HCT116 (cell line): ENCODE measurements around the gene CFAP77.

Experiments
- CEBPB ChIP-seq: IDR thresholded peaks from 2 replicates; pipeline ENCODE4 v1.6.1; 2012; ENCODE audit warnings: low read depth
- EZH2 ChIP-seq: fragments of 200-600 bp; sonication (generic); IDR thresholded peaks from 2 replicates; pipeline ENCODE4 v1.6.1; 2017; ENCODE audit warnings: antibody characterized with exemption, mixed run types
- FOSL1 ChIP-seq: IDR thresholded peaks from 2 replicates; pipeline ENCODE4 v1.6.1; 2012; ENCODE audit warnings: low read depth
- POLR2A ChIP-seq: IDR thresholded peaks from 2 replicates; pipeline ENCODE4 v1.7.0; 2011; ENCODE audit warnings: borderline replicate concordance; ENCODE audit not compliant: insufficient read depth, insufficient read length; ENCODE audit errors: extremely low read depth
- POLR2AphosphoS5 ChIP-seq: IDR thresholded peaks from 2 replicates; pipeline ENCODE4 v1.6.1; 2011; ENCODE audit warnings: mild to moderate bottlenecking, low read depth, low read length, moderate library complexity
- RAD21 ChIP-seq: IDR thresholded peaks from 2 replicates; pipeline ENCODE4 v1.6.1; 2012; ENCODE audit warnings: low read depth, mild to moderate bottlenecking
- SP1 ChIP-seq: IDR thresholded peaks from 2 replicates; pipeline ENCODE4 v1.6.1; 2012; ENCODE audit warnings: low read depth
- TCF7L2 ChIP-seq: IDR thresholded peaks from 2 replicates; pipeline ENCODE4 v1.7.0; 2011; ENCODE audit warnings: borderline replicate concordance, inconsistent platforms; ENCODE audit not compliant: insufficient read depth, insufficient read length; ENCODE audit errors: extremely low read depth
- YY1 ChIP-seq: IDR thresholded peaks from 2 replicates; pipeline ENCODE4 v1.6.1; 2011; ENCODE audit warnings: low read length, low read depth, moderate library complexity, mild to moderate bottlenecking; ENCODE audit not compliant: insufficient replicate concordance; ENCODE audit errors: extremely low read depth
- TF ChIP-seq, protein P1 (sequence below), 3 experiments: fragments of 200-600 bp in 1 of 3; sonication (generic) in 1 of 3; IDR thresholded peaks in 2 of 3; conservative IDR thresholded peaks in 1 of 3; 2 replicates each; pipeline ENCODE4 v1.5.1; 2012 to 2017; ENCODE audit warnings: low read depth in 2 of 3, low read length in 2 of 3, antibody characterized with exemption in 1 of 3, borderline replicate concordance in 1 of 3, control low read depth in 1 of 3, mild to moderate bottlenecking in 1 of 3, mixed read lengths in 1 of 3, mixed run types in 1 of 3, moderate library complexity in 1 of 3; ENCODE audit not compliant: insufficient read depth in 1 of 3
- TF ChIP-seq, protein P2 (sequence below): IDR thresholded peaks from 2 replicates; pipeline ENCODE4 v1.6.1; 2012; ENCODE audit warnings: low read depth
- TF ChIP-seq, protein P3 (sequence below): IDR thresholded peaks from 2 replicates; pipeline ENCODE4 v1.6.1; 2011; ENCODE audit warnings: mild to moderate bottlenecking, low read length, moderate library complexity; ENCODE audit not compliant: insufficient replicate concordance; ENCODE audit errors: extremely low read depth

- TF ChIP-seq POLR2AphosphoS5 (no peak), CEBPB (no peak), POLR2A (no peak), SP1 (no peak), EZH2 (no peak), TCF7L2 (no peak), RAD21 (no peak), FOSL1 (no peak), YY1 (no peak)
- TF ChIP-seq, protein P1, sequence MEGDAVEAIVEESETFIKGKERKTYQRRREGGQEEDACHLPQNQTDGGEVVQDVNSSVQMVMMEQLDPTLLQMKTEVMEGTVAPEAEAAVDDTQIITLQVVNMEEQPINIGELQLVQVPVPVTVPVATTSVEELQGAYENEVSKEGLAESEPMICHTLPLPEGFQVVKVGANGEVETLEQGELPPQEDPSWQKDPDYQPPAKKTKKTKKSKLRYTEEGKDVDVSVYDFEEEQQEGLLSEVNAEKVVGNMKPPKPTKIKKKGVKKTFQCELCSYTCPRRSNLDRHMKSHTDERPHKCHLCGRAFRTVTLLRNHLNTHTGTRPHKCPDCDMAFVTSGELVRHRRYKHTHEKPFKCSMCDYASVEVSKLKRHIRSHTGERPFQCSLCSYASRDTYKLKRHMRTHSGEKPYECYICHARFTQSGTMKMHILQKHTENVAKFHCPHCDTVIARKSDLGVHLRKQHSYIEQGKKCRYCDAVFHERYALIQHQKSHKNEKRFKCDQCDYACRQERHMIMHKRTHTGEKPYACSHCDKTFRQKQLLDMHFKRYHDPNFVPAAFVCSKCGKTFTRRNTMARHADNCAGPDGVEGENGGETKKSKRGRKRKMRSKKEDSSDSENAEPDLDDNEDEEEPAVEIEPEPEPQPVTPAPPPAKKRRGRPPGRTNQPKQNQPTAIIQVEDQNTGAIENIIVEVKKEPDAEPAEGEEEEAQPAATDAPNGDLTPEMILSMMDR (IDR thresholded peaks at IDR 0.05 in 2 of 3, conservative IDR thresholded peaks at IDR 0.05 in 1 of 3; ENCODE audit: borderline replicate concordance in 1 of 3, insufficient read depth in 1 of 3, low read depth in 2 of 3, low read length in 2 of 3): no peak
- TF ChIP-seq, protein P2, sequence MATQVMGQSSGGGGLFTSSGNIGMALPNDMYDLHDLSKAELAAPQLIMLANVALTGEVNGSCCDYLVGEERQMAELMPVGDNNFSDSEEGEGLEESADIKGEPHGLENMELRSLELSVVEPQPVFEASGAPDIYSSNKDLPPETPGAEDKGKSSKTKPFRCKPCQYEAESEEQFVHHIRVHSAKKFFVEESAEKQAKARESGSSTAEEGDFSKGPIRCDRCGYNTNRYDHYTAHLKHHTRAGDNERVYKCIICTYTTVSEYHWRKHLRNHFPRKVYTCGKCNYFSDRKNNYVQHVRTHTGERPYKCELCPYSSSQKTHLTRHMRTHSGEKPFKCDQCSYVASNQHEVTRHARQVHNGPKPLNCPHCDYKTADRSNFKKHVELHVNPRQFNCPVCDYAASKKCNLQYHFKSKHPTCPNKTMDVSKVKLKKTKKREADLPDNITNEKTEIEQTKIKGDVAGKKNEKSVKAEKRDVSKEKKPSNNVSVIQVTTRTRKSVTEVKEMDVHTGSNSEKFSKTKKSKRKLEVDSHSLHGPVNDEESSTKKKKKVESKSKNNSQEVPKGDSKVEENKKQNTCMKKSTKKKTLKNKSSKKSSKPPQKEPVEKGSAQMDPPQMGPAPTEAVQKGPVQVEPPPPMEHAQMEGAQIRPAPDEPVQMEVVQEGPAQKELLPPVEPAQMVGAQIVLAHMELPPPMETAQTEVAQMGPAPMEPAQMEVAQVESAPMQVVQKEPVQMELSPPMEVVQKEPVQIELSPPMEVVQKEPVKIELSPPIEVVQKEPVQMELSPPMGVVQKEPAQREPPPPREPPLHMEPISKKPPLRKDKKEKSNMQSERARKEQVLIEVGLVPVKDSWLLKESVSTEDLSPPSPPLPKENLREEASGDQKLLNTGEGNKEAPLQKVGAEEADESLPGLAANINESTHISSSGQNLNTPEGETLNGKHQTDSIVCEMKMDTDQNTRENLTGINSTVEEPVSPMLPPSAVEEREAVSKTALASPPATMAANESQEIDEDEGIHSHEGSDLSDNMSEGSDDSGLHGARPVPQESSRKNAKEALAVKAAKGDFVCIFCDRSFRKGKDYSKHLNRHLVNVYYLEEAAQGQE: no peak
- TF ChIP-seq, protein P3, sequence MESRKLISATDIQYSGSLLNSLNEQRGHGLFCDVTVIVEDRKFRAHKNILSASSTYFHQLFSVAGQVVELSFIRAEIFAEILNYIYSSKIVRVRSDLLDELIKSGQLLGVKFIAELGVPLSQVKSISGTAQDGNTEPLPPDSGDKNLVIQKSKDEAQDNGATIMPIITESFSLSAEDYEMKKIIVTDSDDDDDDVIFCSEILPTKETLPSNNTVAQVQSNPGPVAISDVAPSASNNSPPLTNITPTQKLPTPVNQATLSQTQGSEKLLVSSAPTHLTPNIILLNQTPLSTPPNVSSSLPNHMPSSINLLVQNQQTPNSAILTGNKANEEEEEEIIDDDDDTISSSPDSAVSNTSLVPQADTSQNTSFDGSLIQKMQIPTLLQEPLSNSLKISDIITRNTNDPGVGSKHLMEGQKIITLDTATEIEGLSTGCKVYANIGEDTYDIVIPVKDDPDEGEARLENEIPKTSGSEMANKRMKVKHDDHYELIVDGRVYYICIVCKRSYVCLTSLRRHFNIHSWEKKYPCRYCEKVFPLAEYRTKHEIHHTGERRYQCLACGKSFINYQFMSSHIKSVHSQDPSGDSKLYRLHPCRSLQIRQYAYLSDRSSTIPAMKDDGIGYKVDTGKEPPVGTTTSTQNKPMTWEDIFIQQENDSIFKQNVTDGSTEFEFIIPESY: no peak
Observed at GRCh38 chr9:132605387-132605786, 195.4 kb downstream of the CFAP77 start.
